CD4-positive, alpha-beta T cell treated with Interleukin-4 for 1 hour (primary cell): ENCODE data around the gene OPRL1.
A peak's percentile ranks its signal among the peaks of the same experiment; 100 is the strongest.
"Not testable (repeated sequence)": the region's sequence is repeated elsewhere in the genome, so short reads cannot be mapped to it uniquely, and the experiment has no call there.

Experiments
- DNase-seq, 2 donors: peaks; one replicate each; pipeline ENCODE4 v3.0.0-alpha.2; 2020 to 2022

The OPRL1 gene

GRCh38 chr20:64087226-64087825 lies 7.4 kb downstream of the OPRL1 start:
- DNase-seq: not testable (repeated sequence)

- DNase-seq: not testable (repeated sequence)
Measured at GRCh38 chr20:64088586-64088985, 8.7 kb downstream of the OPRL1 start.

- no peak for DNase-seq
Measured at GRCh38 chr20:64090165-64090564, 10.3 kb downstream of the OPRL1 start.

GRCh38 chr20:64091340-64091739 lies 11.5 kb downstream of the OPRL1 start:
- DNase-seq: no peak

GRCh38 chr20:64091770-64092169 lies 11.9 kb downstream of the OPRL1 start:
- no peak for DNase-seq

- no peak for DNase-seq
Measured at GRCh38 chr20:64092258-64093012, 12.6 kb downstream of the OPRL1 start.

- no peak for DNase-seq
Measured at GRCh38 chr20:64093013-64093503, 13.2 kb downstream of the OPRL1 start.

- no peak for DNase-seq
Measured at GRCh38 chr20:64095455-64095854, 15.6 kb downstream of the OPRL1 start.

GRCh38 chr20:64095927-64096326 lies 16.0 kb downstream of the OPRL1 start:
- DNase-seq: no peak

GRCh38 chr20:64096535-64096934 lies 16.7 kb downstream of the OPRL1 start:
- DNase-seq: no peak

- DNase-seq: no peak
Measured at GRCh38 chr20:64098471-64099013, 18.7 kb downstream of the OPRL1 start.

GRCh38 chr20:64099086-64099786 lies 19.4 kb downstream of the OPRL1 start:
- DNase-seq: no peak

GRCh38 chr20:64099880-64100565 lies 20.1 kb downstream of the OPRL1 start:
- peak; percentile 44 to 72 for DNase-seq

- DNase-seq: no peak
Measured at GRCh38 chr20:64100566-64100888, 20.6 kb downstream of the OPRL1 start.

GRCh38 chr20:64100946-64101688 lies 21.2 kb downstream of the OPRL1 start:
- DNase-seq: no peak

GRCh38 chr20:64101731-64102621 lies 22.1 kb downstream of the OPRL1 start:
- peak; percentile 60 to 66 for DNase-seq

- DNase-seq: no peak
Measured at GRCh38 chr20:64102647-64103354, 22.9 kb downstream of the OPRL1 start.

- DNase-seq: no peak
Measured at GRCh38 chr20:64103871-64104666, 24.2 kb downstream of the OPRL1 start.

- DNase-seq: no peak
Measured at GRCh38 chr20:64104667-64105451, 25.0 kb downstream of the OPRL1 start.
